Effector CD4-positive, alpha-beta T cell (primary cell): Measurements from ENCODE around the gene IMPDH1.
A peak's percentile ranks its signal among the peaks of the same experiment; 100 is the strongest.

Experiments used
- DNase-seq: peaks from one replicate; pipeline ENCODE4 v3.0.0-alpha.2; 2020

The IMPDH1 gene

DNA sequence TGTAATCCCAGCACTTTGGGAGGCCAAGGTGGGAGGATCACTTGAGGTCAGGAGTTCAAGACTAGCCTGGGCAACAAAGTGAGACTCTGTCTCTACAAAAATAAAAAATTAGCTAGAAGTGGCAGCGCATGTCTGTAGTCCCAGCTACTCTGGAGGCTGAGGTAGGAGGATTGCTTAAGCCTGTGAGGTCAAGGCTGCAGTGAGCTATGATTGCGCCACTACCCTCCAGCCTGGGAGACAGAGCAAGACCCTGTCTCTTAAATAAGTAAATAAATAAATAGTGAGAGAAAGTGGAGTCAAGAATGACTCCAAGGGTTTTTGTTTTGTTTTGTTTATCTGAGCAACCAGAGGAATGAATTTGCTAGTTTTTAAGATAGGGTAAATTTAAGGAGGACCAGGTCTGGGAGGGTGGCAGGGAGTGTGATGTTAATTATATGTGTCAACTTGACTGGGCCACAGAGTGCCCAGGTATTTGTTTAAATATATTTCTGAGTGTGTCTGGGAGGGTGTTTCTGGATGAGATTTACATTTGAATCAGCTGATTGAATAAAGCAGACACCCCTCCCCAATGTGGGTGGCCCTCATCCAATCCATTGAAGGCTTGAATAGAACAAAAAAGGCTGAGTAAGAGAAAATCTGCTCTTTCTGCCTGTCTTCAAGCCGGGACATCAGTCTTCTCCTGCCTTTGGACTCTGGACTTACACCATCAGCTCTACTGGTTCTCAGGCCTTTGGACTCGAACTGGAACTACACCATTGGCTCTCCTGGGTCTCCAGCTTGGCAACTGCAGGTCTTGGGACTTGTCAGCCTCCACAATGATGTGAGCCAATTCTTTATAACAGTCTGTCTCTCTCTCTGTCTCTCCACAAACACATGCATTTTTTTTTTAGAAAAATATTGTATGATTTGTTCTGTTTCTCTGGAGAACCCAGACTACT is 23.5 kb downstream of the IMPDH1 start:
- DNase-seq, result no peak

DNA sequence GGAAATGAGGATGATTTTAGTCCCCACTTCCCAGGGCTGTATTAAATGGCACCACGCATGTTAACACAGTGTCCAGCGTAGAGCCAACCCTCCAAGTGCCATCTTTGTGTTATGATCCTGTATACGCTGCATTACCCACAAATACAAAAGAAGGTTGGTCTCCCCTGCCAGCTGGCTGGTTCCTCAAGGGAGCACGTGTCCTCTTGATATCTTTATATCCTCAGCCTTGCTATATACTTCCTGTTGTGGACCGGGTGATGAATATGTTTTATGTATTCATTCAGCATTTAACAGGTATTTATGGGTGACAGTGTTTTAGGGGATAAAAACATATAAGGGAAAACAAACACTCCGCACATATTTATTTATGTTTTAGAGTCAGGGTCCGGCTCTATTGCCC is 25.1 kb downstream of the IMPDH1 start:
- no peak for DNase-seq

GRCh38 chr7:128383776-128384175 is 26.0 kb downstream of the IMPDH1 start:
- DNase-seq, result no peak

DNA sequence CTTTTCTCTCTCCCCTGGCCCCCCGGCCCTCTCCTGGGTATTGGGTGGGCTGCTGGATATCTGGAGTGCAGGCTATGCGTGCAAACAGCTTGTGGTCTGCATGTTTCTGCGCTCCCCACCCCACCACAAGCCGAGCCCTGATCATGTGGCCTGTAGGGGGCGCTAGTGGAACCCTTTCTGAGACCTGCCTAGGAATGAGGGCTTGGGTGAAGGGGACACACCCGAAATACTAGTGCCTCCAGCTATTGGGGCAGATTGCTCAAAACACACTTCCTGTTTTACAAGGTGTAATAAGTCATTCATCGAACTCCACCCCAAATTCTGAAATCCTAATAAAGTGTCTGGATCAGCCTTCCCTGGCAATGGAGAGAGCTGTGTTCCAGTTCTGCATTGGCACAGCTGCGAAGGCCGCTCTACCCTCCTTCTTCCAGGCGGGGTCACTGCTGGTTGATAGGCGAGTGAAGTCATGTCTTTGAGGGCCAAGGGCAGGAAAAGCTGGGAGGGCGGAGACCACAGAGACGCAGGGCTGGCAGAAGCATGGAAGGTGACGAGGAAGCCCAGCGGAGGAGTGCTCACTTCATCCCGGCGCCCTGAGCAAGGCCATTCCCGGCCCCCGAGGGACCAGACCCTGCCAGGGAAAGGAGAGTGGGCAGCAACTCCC is 28.5 kb downstream of the IMPDH1 start:
- no peak for DNase-seq

DNA sequence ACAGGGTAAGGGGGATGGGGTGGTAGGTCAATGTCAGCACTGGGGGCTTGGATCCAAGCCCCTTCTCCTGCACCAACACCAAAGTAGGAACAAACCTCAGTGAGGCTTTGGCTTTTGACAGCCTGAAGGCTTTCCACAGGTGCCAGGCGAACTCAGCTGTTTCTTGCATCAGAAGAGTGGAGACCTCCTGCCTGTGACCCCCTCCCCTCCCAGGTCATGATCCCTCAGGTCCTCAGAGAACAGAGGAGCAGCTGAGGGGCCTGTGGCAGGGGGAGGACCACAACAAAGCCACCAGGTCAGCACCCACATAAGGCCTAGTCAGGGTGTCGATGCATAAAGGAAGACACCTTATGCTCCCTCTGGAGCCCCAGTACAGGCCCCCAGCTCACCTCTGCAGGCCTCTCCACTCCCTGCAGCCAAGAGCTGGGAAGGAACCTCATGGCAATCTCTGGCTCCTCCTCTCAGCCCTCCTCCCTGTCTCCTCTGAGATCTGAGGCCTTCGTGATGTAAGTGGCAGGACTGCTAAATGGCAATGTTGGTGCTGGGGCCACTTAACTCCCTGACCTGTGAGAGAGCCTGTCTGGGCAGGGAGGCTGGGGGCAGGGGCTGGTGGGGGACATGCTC is 29.2 kb downstream of the IMPDH1 start:
- no peak for DNase-seq

DNA sequence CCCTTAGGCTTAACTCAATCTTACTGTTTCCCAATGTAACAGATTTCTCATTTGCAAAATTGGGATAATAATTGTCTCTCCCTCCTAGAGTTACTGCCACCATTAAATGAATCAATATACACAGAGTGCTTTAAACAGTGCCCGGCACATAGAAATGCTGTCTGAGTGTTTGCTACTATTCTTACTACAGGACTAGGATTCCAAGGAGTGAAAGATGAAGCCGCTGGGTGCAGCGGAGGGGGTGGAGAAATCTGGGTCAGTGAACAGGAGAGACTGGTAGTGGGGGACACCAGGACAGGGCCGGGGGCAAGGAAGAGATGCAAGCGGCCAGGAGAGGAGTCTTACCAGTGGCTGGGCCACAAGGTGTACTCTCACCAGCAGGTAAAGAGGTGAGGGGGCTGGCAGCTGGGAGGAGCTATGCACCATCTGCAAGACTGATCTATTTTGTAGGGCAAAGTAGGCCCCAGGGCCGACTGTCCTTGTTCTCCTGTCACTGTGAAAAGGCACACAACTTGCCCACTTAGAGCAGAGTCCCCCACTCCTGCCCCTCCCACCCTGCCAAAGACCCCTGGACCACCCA is 29.8 kb downstream of the IMPDH1 start:
- DNase-seq, result no peak

- DNase-seq, result no peak
Observed at GRCh38 chr7:128378637-128379036, 31.1 kb downstream of the IMPDH1 start.

- no peak for DNase-seq
Observed at GRCh38 chr7:128376077-128376476, 33.7 kb downstream of the IMPDH1 start.

DNA sequence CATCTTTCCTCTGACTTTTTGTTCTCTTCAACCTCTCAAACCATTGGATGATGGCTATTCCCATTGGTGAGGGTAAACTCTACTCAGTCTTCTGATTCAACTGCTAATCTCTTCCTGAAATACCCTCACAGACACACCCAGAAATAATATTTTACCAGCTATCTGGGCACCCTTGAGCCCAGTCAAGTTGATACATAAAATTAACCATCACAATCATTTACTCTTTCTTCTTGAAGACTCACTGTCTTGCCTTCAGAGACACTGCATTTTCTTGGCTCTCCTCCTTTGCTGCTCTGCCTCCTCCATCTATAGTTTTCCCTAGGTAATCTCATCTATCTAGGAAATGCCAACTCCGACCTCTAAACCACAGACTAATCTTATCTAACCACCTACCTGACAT is 35.7 kb downstream of the IMPDH1 start:
- no peak for DNase-seq

- no peak for DNase-seq
Observed at GRCh38 chr7:128373606-128374005, 36.2 kb downstream of the IMPDH1 start.

DNA sequence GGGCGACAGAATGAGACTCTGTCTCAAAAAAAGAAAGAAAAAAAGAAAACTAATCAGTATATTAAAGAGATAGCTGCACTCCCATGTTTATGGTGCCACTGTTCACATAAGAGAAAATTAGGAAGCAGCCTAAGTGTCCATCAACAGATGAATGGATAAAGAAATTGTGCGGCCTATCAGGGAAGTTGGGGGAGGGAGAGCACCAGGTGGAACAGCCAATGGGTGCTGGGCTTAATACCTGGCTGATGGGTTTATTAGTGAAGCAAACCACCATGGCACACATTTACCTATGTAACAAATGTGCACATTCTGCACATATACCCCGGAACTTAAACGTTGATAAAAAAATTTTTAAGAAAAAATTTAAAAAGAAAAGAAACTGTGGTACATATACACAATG is 39.3 kb downstream of the IMPDH1 start:
- DNase-seq, result no peak

DNA sequence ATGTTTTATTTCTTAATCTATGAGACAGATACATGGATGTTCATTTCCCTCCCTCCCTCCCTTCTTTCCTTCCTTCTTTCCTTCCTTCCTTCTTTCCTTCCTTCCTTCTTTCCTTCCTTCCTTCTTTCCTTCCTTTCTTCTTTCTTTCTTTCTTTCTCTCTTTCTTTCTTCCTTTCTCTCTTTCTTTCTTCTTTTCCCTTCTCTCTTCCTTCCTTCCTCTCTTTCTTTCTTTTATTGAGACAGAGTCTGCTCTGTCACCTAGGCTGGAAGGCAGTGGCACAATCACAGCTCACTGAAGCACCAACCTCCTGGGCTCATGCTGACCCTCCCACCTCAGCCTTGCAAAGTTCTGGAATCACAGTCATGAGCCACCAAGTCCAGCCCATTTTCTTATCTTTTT is 42.8 kb downstream of the IMPDH1 start:
- no peak for DNase-seq

- DNase-seq, result no peak
Observed at GRCh38 chr7:128366300-128366699, 43.5 kb downstream of the IMPDH1 start.

DNA sequence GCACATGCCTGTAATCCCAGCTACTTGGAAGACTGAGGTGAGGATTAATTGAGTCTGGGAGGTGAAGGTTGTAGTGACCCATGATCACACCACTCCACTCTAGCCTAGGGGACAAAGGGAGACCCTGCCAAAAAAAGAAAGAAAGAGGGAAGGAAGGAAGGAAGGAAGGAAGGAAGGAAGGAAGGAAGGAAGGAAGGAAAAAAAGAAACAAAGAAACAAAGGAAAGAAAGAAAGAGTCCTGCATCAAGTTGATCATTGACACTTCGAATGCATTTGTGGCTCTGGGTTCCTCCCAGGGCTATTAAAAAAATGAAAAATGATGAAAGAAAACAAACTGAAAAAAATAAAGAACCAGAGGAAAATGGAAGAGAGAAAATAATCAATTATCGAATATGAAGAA is 44.4 kb downstream of the IMPDH1 start:
- DNase-seq, result no peak

DNA sequence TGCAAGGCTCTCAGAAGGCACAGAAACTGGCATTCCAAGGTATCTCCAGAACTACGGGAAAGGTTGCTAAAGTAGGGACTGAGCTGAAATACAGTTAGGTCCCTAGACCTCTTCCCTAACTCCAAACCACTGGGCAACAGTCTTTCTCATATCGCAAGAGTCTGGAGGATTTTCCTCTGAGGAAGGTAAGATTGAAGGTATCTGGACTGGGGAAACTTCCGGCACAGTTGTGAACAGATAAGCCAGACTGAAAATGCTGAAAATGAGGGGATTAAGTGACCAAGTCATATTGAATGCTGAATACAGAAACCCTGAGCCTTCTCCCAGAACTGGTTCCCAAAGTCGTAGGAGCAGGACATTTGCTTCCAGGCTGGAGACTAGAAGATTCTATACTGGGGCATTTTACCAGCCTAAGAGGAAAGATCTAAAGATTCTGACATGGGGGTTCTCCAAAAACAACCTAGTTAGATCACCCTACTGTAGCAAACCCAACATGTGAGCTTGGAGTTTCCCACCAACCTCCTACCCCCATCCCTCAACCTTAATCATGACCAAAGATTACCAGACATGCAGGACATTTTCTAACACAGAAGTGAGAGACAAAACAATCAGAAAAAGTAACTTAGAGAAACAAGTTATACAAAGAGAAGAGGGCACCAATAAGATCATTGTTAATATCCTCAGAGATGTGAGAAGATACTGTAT is 45.5 kb downstream of the IMPDH1 start:
- no peak for DNase-seq

DNA sequence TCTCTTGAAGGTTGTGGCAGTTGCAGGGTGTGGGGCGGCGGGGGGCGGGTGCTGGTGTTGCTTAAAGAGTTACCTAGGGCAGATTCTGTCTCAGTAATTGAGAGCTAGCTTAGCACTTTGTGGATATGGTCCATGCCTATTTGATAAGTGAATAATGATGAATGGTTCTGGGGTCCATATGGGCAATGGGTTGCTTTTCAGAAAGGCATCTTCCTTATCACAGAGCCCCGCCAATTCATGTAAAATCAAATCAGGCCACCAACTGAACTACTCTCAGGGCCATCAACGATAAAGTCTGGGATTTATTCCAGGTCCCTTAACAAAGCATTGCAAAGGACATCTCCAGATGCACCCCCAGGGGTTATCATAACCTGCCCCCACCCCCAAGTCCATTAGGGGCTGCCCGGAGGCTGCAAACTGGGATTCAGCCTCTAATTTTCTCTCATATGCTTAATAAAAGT is 46.5 kb downstream of the IMPDH1 start:
- no peak for DNase-seq

GRCh38 chr7:128362670-128363069 is 47.1 kb downstream of the IMPDH1 start:
- DNase-seq, result no peak

- DNase-seq, result peak; percentile 27
Observed at GRCh38 chr7:128361411-128362379, 48.1 kb downstream of the IMPDH1 start, which contains the start of gene PRRT4. Gene PRRT4, minus strand, starts transcription at chr7:128361690.

DNA sequence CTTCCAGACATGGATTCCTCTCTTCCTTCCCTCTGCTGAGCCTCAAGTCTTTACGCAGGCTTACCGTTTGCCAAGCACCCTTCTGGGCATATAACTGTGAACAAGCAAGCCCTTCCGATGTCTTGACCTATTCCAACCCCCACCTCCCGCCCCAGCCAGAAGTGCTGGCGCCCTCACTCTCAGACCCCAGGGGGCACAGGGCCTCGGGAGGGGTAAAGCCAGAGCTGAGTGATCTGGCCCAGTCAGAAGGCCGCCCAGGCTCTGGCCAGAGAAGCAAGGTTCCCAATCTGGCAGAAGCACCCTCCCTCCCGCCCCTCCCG is 49.5 kb downstream of the IMPDH1 start:
- DNase-seq, result no peak

DNA sequence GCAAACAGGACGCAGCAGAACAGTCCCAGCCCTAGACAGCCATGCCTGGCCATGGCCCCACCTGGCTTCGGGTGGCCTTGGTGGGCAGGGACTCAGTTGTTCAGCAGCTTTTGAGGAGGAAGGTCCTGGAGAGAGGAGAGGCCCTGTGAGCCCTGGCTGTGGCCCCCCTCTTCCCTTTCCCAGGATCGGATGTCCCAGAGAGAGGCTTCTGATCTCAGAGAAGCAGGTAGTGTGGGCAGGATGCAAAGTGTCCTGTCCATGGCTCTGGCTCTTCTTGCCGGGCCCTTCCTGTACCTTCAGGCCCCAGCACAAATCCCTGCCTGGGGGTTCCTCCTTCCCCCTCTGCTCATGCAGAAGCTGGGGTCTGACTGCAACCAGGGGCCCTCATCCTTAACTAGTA is 49.8 kb downstream of the IMPDH1 start:
- DNase-seq, result no peak

GRCh38 chr7:128359336-128359735 is 50.4 kb downstream of the IMPDH1 start:
- no peak for DNase-seq

DNA sequence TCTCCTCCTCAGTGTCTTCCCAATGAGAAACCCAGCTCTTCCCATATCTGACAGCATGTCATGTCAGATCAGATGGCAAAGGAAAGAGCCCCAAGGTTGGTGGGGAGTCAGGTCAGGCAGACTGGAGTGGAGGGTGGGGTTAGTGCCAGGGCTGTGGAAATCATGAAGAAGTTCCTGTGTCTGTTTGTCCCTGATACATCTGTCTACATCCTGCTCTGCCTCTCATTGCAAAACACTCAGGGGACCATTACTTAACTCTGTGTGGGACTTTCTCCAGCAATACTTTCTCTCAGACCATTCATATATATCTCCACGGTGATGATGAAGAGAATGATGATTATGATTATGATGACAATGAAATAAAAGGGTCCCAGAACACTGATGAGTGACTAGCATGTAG is 51.5 kb downstream of the IMPDH1 start:
- no peak for DNase-seq
